Gastrocnemius medialis (tissue), 4 donors: ENCODE results near the gene GJA9.

Experiments
- POLR2A ChIP-seq, 2 donors: fragments of 450-650 bp; IDR thresholded peaks; one replicate each; pipeline ENCODE4 v1.6.1; 2017; ENCODE audit warnings: antibody characterized with exemption in 2 of 2, mild to moderate bottlenecking in 2 of 2, moderate library complexity in 2 of 2
- TF ChIP-seq, protein P1 (sequence below), 5 experiments: fragments of 450-650 bp in 3 of 5; fragments of 200-600 bp in 2 of 5; sonication (generic) in 2 of 5; IDR thresholded peaks in 4 of 5; conservative IDR thresholded peaks in 1 of 5; 1 replicate in 4 of 5; 2 replicates in 1 of 5; pipeline ENCODE4 v1.5.1; 2016 to 2019; ENCODE audit warnings: antibody characterized with exemption in 5 of 5, mild to moderate bottlenecking in 3 of 5, moderate library complexity in 3 of 5

DNA sequence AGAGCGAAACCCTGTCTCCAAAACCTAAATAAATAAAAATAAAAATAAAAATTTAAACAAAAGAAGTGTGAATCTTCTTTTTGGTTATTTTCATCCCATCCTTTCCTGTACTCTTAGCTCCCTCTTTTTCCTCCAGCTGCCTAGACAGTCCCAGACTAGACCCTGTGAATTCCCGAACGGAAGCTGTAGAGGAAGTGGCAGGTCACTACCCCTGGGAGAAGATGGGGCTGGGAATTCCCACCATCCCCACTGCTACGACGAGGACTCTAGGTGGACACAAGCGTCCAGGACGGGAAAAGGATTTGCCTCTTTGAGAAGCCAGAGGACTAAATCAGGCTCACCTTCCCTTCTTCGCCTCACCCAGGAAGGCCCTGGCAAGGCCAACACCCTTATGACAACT lies 47.7 kb upstream of the GJA9 start:
- TF ChIP-seq, protein P1, sequence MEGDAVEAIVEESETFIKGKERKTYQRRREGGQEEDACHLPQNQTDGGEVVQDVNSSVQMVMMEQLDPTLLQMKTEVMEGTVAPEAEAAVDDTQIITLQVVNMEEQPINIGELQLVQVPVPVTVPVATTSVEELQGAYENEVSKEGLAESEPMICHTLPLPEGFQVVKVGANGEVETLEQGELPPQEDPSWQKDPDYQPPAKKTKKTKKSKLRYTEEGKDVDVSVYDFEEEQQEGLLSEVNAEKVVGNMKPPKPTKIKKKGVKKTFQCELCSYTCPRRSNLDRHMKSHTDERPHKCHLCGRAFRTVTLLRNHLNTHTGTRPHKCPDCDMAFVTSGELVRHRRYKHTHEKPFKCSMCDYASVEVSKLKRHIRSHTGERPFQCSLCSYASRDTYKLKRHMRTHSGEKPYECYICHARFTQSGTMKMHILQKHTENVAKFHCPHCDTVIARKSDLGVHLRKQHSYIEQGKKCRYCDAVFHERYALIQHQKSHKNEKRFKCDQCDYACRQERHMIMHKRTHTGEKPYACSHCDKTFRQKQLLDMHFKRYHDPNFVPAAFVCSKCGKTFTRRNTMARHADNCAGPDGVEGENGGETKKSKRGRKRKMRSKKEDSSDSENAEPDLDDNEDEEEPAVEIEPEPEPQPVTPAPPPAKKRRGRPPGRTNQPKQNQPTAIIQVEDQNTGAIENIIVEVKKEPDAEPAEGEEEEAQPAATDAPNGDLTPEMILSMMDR (IDR thresholded peaks at IDR 0.05 in 4 of 5, conservative IDR thresholded peaks at IDR 0.05 in 1 of 5): no peak
- no peak for TF ChIP-seq POLR2A (IDR thresholded peaks at IDR 0.05)
